ENCODE results near the gene SH3TC1.

SH3TC1 gene

DNA sequence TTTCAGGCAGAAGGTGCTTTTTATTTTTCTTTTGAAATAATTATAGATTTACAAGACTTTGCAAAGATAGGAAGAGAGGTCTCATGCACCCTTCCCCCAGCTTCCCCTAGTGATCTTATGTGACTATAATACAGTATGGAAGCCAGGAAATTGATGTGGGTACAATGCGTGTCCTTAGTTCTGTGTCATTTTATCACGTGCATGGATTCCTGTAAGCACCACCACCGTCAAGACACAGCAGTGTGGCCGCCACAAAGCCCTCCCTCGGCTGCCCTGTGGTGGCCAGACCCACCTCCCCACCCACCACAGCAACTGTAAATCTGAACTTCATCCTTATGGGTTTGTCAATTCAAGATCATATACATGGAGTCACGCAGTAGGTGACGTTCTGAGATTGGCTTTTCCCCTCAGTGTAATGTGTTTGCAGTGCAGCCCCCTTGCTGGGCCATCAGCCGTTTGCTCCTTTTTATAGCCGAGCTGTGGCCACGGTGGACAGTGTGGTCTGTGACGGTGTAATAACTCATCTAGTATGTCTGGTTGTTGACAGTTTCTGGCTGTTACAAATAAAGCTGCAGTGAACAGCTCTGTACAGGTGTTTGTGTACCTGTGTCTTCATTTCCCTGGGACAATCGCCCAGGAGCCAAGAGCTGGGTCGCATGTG lies 59.6 kb downstream of the SH3TC1 start:
- no peak overlapping the region for H3K4me3 ChIP-seq (ENCODE audit: low read length)
- TF ChIP-seq, protein P1, sequence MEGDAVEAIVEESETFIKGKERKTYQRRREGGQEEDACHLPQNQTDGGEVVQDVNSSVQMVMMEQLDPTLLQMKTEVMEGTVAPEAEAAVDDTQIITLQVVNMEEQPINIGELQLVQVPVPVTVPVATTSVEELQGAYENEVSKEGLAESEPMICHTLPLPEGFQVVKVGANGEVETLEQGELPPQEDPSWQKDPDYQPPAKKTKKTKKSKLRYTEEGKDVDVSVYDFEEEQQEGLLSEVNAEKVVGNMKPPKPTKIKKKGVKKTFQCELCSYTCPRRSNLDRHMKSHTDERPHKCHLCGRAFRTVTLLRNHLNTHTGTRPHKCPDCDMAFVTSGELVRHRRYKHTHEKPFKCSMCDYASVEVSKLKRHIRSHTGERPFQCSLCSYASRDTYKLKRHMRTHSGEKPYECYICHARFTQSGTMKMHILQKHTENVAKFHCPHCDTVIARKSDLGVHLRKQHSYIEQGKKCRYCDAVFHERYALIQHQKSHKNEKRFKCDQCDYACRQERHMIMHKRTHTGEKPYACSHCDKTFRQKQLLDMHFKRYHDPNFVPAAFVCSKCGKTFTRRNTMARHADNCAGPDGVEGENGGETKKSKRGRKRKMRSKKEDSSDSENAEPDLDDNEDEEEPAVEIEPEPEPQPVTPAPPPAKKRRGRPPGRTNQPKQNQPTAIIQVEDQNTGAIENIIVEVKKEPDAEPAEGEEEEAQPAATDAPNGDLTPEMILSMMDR (conservative IDR thresholded peaks at IDR 0.05; ENCODE audit: low read depth, low read length): no peak
- DNase-seq (ENCODE audit: low read depth): no peak

DNA sequence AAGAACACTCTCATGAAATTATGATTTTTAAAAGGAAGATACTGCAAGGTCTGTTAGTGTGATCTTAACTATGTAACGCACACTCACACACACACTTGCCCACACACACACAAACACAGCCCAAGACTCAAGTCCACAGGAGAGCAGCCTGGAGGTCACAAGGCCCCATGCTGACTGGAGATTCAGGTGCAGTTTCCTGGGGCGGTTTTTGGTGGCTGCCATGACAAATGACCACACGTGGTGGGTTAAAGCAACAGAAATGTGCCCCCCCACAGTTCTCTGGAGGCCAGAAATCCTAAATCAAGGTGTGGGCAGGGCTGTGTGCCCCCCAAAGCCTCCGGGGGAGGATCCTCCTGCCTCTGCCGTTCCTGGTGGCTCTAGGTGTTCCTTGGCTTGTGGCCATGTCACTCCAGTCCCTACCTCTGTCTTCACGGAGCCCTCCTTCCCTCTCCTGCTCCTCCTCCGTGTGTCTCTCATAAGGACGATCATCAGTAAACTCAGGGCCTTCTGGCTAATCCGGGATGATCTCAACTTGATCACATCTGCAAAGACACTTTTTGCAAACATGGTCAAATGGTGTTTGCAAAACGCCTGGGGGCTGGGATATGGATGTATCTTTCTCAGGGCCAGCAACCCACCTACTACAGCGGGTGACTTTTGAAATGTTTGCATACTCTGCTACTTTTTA lies 60.8 kb downstream of the SH3TC1 start:
- no peak overlapping the region for H3K4me3 ChIP-seq (ENCODE audit: low read length)
- no peak for DNase-seq (ENCODE audit: low read depth)
- TF ChIP-seq, protein P1 (conservative IDR thresholded peaks at IDR 0.05; ENCODE audit: low read depth, low read length): no peak

DNA sequence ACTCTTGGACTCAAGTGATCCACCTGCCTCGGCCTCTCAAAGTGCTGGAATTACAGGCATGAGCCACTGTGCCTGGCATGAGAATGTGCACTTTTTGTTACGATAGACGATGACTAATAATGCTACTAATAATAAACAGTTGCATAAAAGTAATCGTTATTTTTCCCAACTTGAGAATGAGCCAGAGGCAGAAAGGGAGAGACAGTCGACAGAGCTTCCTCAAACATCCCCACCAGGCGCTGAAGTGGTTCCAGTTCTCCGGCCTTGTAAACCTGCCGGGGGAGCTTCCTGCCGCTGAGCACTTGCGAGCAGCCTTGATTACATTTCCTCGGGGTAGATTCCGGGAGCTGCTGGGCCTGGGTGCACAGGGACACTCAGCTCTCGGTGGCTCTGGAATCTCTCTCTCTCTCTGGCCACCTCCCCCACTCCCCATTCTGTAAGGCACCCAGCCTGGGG lies 61.6 kb downstream of the SH3TC1 start:
- TF ChIP-seq, protein P1 (conservative IDR thresholded peaks at IDR 0.05; ENCODE audit: low read depth, low read length): no peak
- H3K4me3 ChIP-seq (ENCODE audit: low read length): no peak overlapping the region
- DNase-seq (ENCODE audit: low read depth): no peak

DNA sequence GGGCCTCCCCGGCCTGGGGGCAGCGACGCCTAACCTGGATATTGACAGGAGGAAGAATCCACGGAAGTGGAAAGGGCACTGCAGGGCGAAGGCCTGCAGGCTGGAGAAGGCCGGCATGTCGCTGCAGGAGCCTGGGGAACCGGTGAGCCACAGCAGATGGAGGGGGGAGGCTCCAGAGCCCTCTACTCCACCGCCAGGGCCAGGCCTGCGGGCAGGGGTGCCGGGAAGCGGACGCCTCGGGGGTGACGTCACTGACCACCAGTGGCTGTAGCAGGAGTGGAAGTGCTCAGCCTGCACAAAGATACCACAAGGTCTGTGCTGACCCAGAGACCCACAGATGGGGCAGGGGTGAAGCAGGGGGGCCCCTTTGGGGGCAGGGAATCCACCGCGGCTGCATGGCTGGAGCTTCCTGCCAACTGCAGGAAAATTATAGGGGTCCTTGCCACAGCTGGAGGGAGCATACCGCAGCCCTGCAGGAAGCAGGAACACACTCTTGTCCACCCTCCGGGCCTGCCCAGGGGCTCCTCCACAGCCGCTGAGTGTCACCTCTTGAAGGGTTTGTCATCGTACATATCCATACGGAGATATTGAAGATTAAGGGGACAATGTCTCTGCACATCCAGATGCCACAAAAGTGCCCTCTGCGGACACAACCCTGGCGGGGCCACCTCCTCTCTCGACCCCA lies 62.9 kb downstream of the SH3TC1 start:
- DNase-seq (ENCODE audit: low read depth): no peak
- no peak overlapping the region for H3K4me3 ChIP-seq (ENCODE audit: low read length)
- TF ChIP-seq, protein P1 (conservative IDR thresholded peaks at IDR 0.05; ENCODE audit: low read depth, low read length): no peak

DNA sequence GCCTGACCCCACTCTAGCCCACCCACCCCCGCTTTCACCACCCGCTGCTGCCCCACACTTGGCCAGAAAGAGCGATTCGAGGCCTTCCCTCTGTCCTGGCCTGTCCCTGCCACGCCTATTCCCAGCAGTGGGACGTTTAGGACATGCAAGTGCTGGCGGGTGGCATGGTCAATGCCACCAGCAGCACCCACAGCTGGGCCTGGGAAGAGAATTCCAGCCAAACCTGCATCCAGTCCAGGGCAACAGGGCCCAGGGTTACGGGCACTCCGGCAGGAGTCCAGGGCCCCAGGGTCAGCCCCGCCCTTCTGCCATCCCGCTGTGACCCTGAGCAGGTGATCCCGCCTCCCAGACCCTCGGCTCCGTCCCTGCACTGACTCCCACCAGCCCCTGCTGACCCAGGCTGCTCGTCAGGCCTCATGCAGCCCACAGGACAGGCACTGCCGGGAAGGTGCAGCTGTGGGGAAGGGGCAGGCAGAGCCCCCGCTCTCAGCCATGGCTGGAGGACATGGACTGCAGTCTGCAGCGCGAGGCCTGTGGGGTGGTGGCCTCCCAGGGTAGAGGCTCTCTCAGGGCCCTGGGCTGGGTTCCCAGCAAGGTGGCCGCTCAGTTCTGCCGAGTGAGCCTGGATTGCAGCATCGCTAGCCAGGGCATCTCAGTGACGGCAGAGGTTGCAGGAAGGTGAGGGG lies 63.7 kb downstream of the SH3TC1 start:
- DNase-seq (ENCODE audit: low read depth): no peak
- TF ChIP-seq, protein P1 (conservative IDR thresholded peaks at IDR 0.05; ENCODE audit: low read depth, low read length): no peak
- H3K4me3 ChIP-seq (ENCODE audit: low read length): no peak overlapping the region

DNA sequence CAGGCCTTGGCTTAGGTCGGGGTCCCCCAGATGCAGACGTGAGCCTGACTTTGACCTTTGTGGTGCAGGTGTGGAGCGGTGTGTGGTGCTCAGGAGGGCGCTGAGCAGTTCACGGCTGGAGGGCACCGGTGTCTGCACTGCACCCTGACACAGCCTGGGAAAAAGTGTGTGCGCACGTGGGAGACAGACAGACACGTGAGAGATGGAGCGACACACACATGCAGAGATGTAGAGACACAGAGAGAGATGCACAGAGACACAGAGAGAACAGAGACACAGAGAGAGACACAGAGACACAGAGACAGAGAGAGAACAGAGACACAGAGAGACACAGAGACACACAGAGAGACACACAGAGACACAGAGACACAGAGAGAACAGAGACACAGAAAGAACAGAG lies 64.3 kb downstream of the SH3TC1 start:
- no peak overlapping the region for H3K4me3 ChIP-seq (ENCODE audit: low read length)
- DNase-seq (ENCODE audit: low read depth): no peak
- TF ChIP-seq, protein P1 (conservative IDR thresholded peaks at IDR 0.05; ENCODE audit: low read depth, low read length): no peak
